IMR-90 (cell line): Measurements from ENCODE around the gene NKX6-1. TPM values are rescaled to one million over a fixed set of nuclear protein-coding genes. Genes with fewer than 3 reads are reported as not detected.

Experiments
- ATAC-seq: fragments of 200-7000 bp; cut with Tn5 transposase; 2 replicates; pipeline ENCODE4 v1.9.1; 2020; ENCODE audit warnings: low read depth, mild to moderate bottlenecking, moderate library complexity
- BruUV-seq: library from RNA; stranded (reverse); fragments of 400-500 nt; replicated peaks from 2 replicates; lab custom pipeline; 2021; lab: Mats Ljungman, UMichigan
- CTCF ChIA-PET: fragments of 300-600 bp; formaldehyde crosslinking; extraction: SDS; loops from one replicate; lab custom pipeline; 2021; ENCODE audit warnings: antibody characterized with exemption; lab: Yijun Ruan, JAX
- POLR2A ChIA-PET: fragments of 300-600 bp; sonication (Branson Sonifier 250); formaldehyde crosslinking; loops from one replicate; lab custom pipeline; 2022; ENCODE audit warnings: antibody characterized with exemption; ENCODE audit not compliant: unreplicated experiment; lab: Charles Lee
- DNase-seq: peaks from one replicate; pipeline ENCODE4 v3.0.0; 2013
- H2AFZ ChIP-seq: replicated peaks from 2 replicates; pipeline ENCODE3; 2013; ENCODE audit warnings: low read length, mild to moderate bottlenecking; ENCODE audit not compliant: poor library complexity
- H2AK5ac ChIP-seq: 2 replicates; pipeline ENCODE4 v1.6.1; 2013; ENCODE audit warnings: low read depth, low read length, inconsistent platforms
- H2AK9ac ChIP-seq: replicated peaks from 2 replicates; pipeline ENCODE3; 2013; ENCODE audit warnings: mild to moderate bottlenecking, low read depth, low read length, moderate library complexity; ENCODE audit not compliant: poor library complexity
- H2BK120ac ChIP-seq: 2 replicates; pipeline ENCODE4 v1.6.1; 2013; ENCODE audit warnings: low read depth, low read length, inconsistent platforms
- H2BK15ac ChIP-seq: 3 replicates; pipeline ENCODE4 v1.6.1; 2013; ENCODE audit warnings: low read depth, low read length, inconsistent platforms
- H2BK20ac ChIP-seq: 2 replicates; pipeline ENCODE4 v1.6.1; 2013; ENCODE audit warnings: low read depth, mild to moderate bottlenecking, inconsistent platforms, low read length, moderate library complexity
- H2BK5ac ChIP-seq: 2 replicates; pipeline ENCODE4 v1.6.1; 2013; ENCODE audit warnings: mild to moderate bottlenecking, low read depth, low read length, inconsistent platforms; ENCODE audit not compliant: poor library complexity, severe bottlenecking
- H3K14ac ChIP-seq: replicated peaks from 2 replicates; pipeline ENCODE4 v1.6.1; 2013; ENCODE audit warnings: low read depth, low read length, inconsistent platforms
- H3K18ac ChIP-seq: 2 replicates; pipeline ENCODE4 v1.6.1; 2013; ENCODE audit warnings: low read depth, low read length, control low read depth
- H3K23ac ChIP-seq: 2 replicates; pipeline ENCODE4 v1.6.1; 2013; ENCODE audit warnings: low read depth, low read length, inconsistent platforms
- H3K27ac ChIP-seq: 2 replicates; pipeline ENCODE4 v1.5.1; 2013; ENCODE audit warnings: mild to moderate bottlenecking, control low read depth, low read length; ENCODE audit not compliant: insufficient read depth
- H3K27me3 ChIP-seq: 2 replicates; pipeline ENCODE4 v1.6.1; 2013; ENCODE audit warnings: low read length; ENCODE audit not compliant: control insufficient read depth, insufficient read depth
- H3K36me3 ChIP-seq: 2 replicates; pipeline ENCODE4 v1.6.1; 2013; ENCODE audit warnings: low read length, mixed read lengths; ENCODE audit not compliant: control insufficient read depth, insufficient read depth
- H3K4ac ChIP-seq: 2 replicates; pipeline ENCODE4 v1.6.1; 2013; ENCODE audit warnings: low read depth, low read length, inconsistent platforms
- H3K4me1 ChIP-seq: 2 replicates; pipeline ENCODE4 v1.6.1; 2013; ENCODE audit warnings: low read length, mixed read lengths; ENCODE audit not compliant: control insufficient read depth, insufficient read depth
- H3K4me2 ChIP-seq: 2 replicates; pipeline ENCODE4 v1.6.1; 2013; ENCODE audit warnings: low read depth, mild to moderate bottlenecking, control low read depth, low read length, moderate library complexity
- H3K4me3 ChIP-seq: 2 replicates; pipeline ENCODE4 v1.5.1; 2013; ENCODE audit warnings: low read depth, mild to moderate bottlenecking, control low read depth, low read length, moderate library complexity; ENCODE audit not compliant: insufficient read depth
- H3K56ac ChIP-seq: 2 replicates; pipeline ENCODE4 v1.6.1; 2013; ENCODE audit warnings: low read length, inconsistent platforms; ENCODE audit not compliant: insufficient read depth; ENCODE audit errors: extremely low read depth
- H3K79me1 ChIP-seq, 2 experiments: 2 replicates each; pipeline ENCODE4 v1.6.1; 2013; ENCODE audit warnings: low read length in 2 of 2, inconsistent platforms in 1 of 2, low read depth in 1 of 2
- H3K9ac ChIP-seq: 2 replicates; pipeline ENCODE4 v1.6.1; 2013; ENCODE audit warnings: low read depth, low read length, control low read depth
- H3K9me1 ChIP-seq: 2 replicates; pipeline ENCODE4 v1.6.1; 2013; ENCODE audit warnings: low read length, inconsistent platforms; ENCODE audit not compliant: insufficient read depth
- H3K9me3 ChIP-seq: 2 replicates; pipeline ENCODE4 v1.6.1; 2013; ENCODE audit warnings: low read length; ENCODE audit not compliant: control insufficient read depth, insufficient read depth
- H4K20me1 ChIP-seq: 2 replicates; pipeline ENCODE4 v1.6.1; 2013; ENCODE audit warnings: low read length, inconsistent platforms; ENCODE audit not compliant: insufficient read depth
- H4K5ac ChIP-seq: 2 replicates; pipeline ENCODE4 v1.6.1; 2013; ENCODE audit warnings: mild to moderate bottlenecking, low read depth, low read length, control low read depth
- H4K8ac ChIP-seq, 2 experiments: 2 replicates each; pipeline ENCODE4 v1.6.1; 2013; ENCODE audit warnings: low read depth in 2 of 2, low read length in 2 of 2, control low read depth in 1 of 2, inconsistent platforms in 1 of 2
- H4K91ac ChIP-seq: 2 replicates; pipeline ENCODE4 v1.6.1; 2013; ENCODE audit warnings: low read depth, low read length, inconsistent platforms; ENCODE audit not compliant: insufficient read depth
- BHLHE40 ChIP-seq: fragments of 150-350 bp; IDR thresholded peaks from 2 replicates; pipeline ENCODE4 v1.6.1; 2016; ENCODE audit warnings: mild to moderate bottlenecking, low read depth, low read length
- CEBPB ChIP-seq: IDR thresholded peaks from 2 replicates; pipeline ENCODE4 v1.6.1; 2012; ENCODE audit warnings: low read depth, low read length, improper control_type of control experiment
- CHD1 ChIP-seq: IDR thresholded peaks from 2 replicates; pipeline ENCODE4 v1.6.1; 2012; ENCODE audit warnings: low read depth, low read length, improper control_type of control experiment
- ELK1 ChIP-seq: fragments of 150-350 bp; IDR thresholded peaks from 2 replicates; pipeline ENCODE4 v1.6.1; 2016; ENCODE audit warnings: low read depth, mild to moderate bottlenecking, low read length, moderate library complexity, borderline replicate concordance
- FOS ChIP-seq: fragments of 150-350 bp; IDR thresholded peaks from 2 replicates; pipeline ENCODE4 v1.6.1; 2016; ENCODE audit warnings: low read depth, low read length
- MAFK ChIP-seq: IDR thresholded peaks from 2 replicates; pipeline ENCODE4 v1.6.1; 2012; ENCODE audit warnings: low read depth, low read length, improper control_type of control experiment
- MAZ ChIP-seq: IDR thresholded peaks from 2 replicates; pipeline ENCODE4 v1.6.1; 2012; ENCODE audit warnings: low read depth, mild to moderate bottlenecking, low read length, improper control_type of control experiment, moderate library complexity, borderline replicate concordance
- MXI1 ChIP-seq: IDR thresholded peaks from 2 replicates; pipeline ENCODE4 v1.6.1; 2012; ENCODE audit warnings: low read depth, mild to moderate bottlenecking, low read length, moderate library complexity, borderline replicate concordance
- NFE2L2 ChIP-seq: fragments of 150-350 bp; IDR thresholded peaks from 2 replicates; pipeline ENCODE4 v1.6.1; 2016; ENCODE audit warnings: low read depth, mild to moderate bottlenecking, low read length
- POLR2A ChIP-seq: IDR thresholded peaks from 2 replicates; pipeline ENCODE4 v1.6.1; 2012; ENCODE audit warnings: mild to moderate bottlenecking, low read depth, low read length
- RAD21 ChIP-seq: IDR thresholded peaks from 2 replicates; pipeline ENCODE4 v1.6.1; 2012; ENCODE audit warnings: low read length, improper control_type of control experiment
- RCOR1 ChIP-seq: IDR thresholded peaks from 2 replicates; pipeline ENCODE4 v1.6.1; 2012; ENCODE audit warnings: mild to moderate bottlenecking, low read length, improper control_type of control experiment; ENCODE audit not compliant: insufficient replicate concordance
- RFX5 ChIP-seq: IDR thresholded peaks from 2 replicates; pipeline ENCODE4 v1.8.0; 2012; ENCODE audit warnings: low read depth, mild to moderate bottlenecking, low read length, moderate library complexity
- SMC3 ChIP-seq: fragments of 150-350 bp; IDR thresholded peaks from 2 replicates; pipeline ENCODE4 v1.6.1; 2016; ENCODE audit warnings: low read depth, mild to moderate bottlenecking, antibody characterized with exemption, low read length, moderate library complexity
- USF2 ChIP-seq: fragments of 150-350 bp; IDR thresholded peaks from 2 replicates; pipeline ENCODE4 v1.6.1; 2017; ENCODE audit warnings: mild to moderate bottlenecking, antibody characterized with exemption, low read length, low read depth
- WGBS, 2 experiments: methylation state at CpG; one replicate each; pipeline versions ENCODE4 v1.1.5 to v1.1.7; 2013; ENCODE audit warnings: missing lambda C conversion rate in 2 of 2; ENCODE audit not compliant: insufficient read length in 1 of 2; ENCODE audit errors: extremely low coverage in 2 of 2; 5-methylcytosine and 5-hydroxymethylcytosine counted together
- dilution Hi-C: fragments of 300-500 bp; cut with HindIII; formaldehyde crosslinking; loops from one replicate; pipeline ENCODE4 v1.14.3; 2018; ENCODE audit warnings: low sequenced_read_pairs; ENCODE audit not compliant: unreplicated experiment
- in situ Hi-C: fragments of 300-500 bp; cut with MboI; formaldehyde crosslinking; loops from 3 replicates; pipeline ENCODE4 v1.14.3; 2019; ENCODE audit warnings: low sequenced_read_pairs, inconsistent platforms, mixed read lengths
- intact Hi-C: fragments of 100-400 bp; cut with micrococcal nuclease; formaldehyde crosslinking; loops from 2 replicates; pipeline ENCODE4 v1.10.0; 2022
- polyA plus RNA-seq, 3 experiments: library from polyadenylated mRNA; depleted of rRNA; stranded (reverse); fragments of >200 nt; gene quantifications; 2 replicates each; pipeline ENCODE4 v1.2.3, GENCODE V29; 2012; ENCODE audit warnings: low replicate concordance in 1 of 3
- total RNA-seq: library from RNA; depleted of rRNA; stranded (reverse); fragments of >200 nt; gene quantifications from 2 replicates; pipeline ENCODE4 v1.2.3, GENCODE V29; 2012
- TF ChIP-seq, protein P1 (sequence below): conservative IDR thresholded peaks from 2 replicates; pipeline ENCODE4 v1.5.1; 2012; ENCODE audit warnings: mild to moderate bottlenecking, low read depth, low read length, improper control_type of control experiment

Gene NKX6-1
- total and polyA plus RNA-seq, 2 of the 4 experiments (the other 2 are of a cell fraction), result under 0.01 to 0.24 TPM

- no peak overlapping the region for H3K14ac ChIP-seq
- H2BK120ac ChIP-seq, result no peak overlapping the region
- H2AFZ ChIP-seq, result no peak overlapping the region
- no peaks in the 10 kb centered on the region for H3K79me1 ChIP-seq
- H4K8ac ChIP-seq, result no peak overlapping the region
- no peaks in the 10 kb centered on the region for H4K20me1 ChIP-seq
- no peaks in the 10 kb centered on the region for H3K4me1 ChIP-seq
- no peaks in the 10 kb centered on the region for H3K27me3 ChIP-seq
- H3K36me3 ChIP-seq, result no peaks in the 10 kb centered on the region
- in situ Hi-C loops, result no loop called here
- TF ChIP-seq MAFK (no peak), BHLHE40 (no peak), RCOR1 (no peak), USF2 (no peak), RAD21 (no peak), RFX5 (no peak), CHD1 (no peak), POLR2A (no peak), SMC3 (no peak), ELK1 (no peak), CEBPB (no peak), MXI1 (no peak), MAZ (no peak), NFE2L2 (no peak), FOS (no peak)
- TF ChIP-seq, protein P1, sequence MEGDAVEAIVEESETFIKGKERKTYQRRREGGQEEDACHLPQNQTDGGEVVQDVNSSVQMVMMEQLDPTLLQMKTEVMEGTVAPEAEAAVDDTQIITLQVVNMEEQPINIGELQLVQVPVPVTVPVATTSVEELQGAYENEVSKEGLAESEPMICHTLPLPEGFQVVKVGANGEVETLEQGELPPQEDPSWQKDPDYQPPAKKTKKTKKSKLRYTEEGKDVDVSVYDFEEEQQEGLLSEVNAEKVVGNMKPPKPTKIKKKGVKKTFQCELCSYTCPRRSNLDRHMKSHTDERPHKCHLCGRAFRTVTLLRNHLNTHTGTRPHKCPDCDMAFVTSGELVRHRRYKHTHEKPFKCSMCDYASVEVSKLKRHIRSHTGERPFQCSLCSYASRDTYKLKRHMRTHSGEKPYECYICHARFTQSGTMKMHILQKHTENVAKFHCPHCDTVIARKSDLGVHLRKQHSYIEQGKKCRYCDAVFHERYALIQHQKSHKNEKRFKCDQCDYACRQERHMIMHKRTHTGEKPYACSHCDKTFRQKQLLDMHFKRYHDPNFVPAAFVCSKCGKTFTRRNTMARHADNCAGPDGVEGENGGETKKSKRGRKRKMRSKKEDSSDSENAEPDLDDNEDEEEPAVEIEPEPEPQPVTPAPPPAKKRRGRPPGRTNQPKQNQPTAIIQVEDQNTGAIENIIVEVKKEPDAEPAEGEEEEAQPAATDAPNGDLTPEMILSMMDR, result no peak
- H3K9me3 ChIP-seq, result no peaks in the 10 kb centered on the region
- no peak overlapping the region for H2BK15ac ChIP-seq
- H3K4me2 ChIP-seq, result no peak overlapping the region
- H3K9ac ChIP-seq, result no peak overlapping the region
- no peak overlapping the region for H2AK9ac ChIP-seq
- ChIA-PET CTCF (interaction anchor here (0.5 kb wide), 1 partner anchor 848 kb away, joined by 3 read pairs; no protein-coding TSS in a partner anchor), POLR2A (no interaction called here)
- H4K5ac ChIP-seq, result no peak overlapping the region
- no peak for ATAC-seq
- H2BK5ac ChIP-seq, result no peak overlapping the region
- H3K18ac ChIP-seq, result no peak overlapping the region
- H3K56ac ChIP-seq, result no peak overlapping the region
- H3K27ac ChIP-seq, result no peak overlapping the region
- H2AK5ac ChIP-seq, result no peak overlapping the region
- BruUV-seq, result no TSS peak
- no peak overlapping the region for H2BK20ac ChIP-seq
- no peak overlapping the region for H3K4ac ChIP-seq
- intact Hi-C loops, result no loop called here
- no CpG with 5 or more reads among the region's 2 CpGs for WGBS, 2 experiments
- H3K4me3 ChIP-seq, result no peak overlapping the region
- no peaks in the 10 kb centered on the region for H3K9me1 ChIP-seq
- no peak overlapping the region for H3K23ac ChIP-seq
- dilution Hi-C loops, result no loop called here
- no peak for DNase-seq
- no peak overlapping the region for H4K91ac ChIP-seq
Measured at GRCh38 chr4:84535901-84536300, 36.8 kb upstream of the NKX6-1 start.
